Measurements from ENCODE around the gene BLVRB. TPM values are rescaled to one million over a fixed set of nuclear protein-coding genes. Genes with fewer than 3 reads are reported as not detected.

Gene BLVRB
- polyA plus RNA-seq, 1 donor (not counting 4 experiments of a cell fraction or from before 2014, with no cell fraction given), result 52.5 TPM

DNA sequence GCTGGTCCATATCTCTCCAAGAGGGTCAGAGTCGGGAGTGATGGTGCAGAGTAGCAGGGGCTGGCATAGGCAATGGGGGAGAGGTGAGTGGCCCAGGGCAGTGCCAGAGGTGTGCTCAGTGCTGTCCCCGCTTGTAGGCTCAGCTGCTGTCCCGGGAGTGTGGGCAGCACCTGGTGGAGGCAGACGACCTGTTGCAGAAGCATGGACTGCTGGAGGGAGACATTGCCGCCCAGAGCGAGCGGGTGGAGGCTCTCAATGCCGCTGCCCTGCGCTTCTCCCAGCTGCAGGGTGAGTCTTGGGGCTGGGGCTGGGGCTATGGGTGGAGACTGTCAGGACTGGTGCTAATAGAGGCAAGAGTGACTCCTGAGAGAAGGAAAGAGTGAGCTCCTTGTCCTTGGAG, 40.6 kb upstream of the BLVRB start:
- H3K4me3 ChIP-seq (ENCODE audit: control insufficient read depth in 2 of 3, extremely low read depth in 1 of 3, insufficient read depth in 2 of 3, low read depth in 1 of 3, low read length in 3 of 3), result no peak overlapping the region
- H3K4me2 ChIP-seq (ENCODE audit: control insufficient read depth, extremely low read depth, insufficient read depth, low read depth, low read length), result no peak overlapping the region
- H3K9ac ChIP-seq (ENCODE audit: control insufficient read depth, extremely low read depth, insufficient read depth, low read length), result no peak overlapping the region
- no peaks in the 10 kb centered on the region for H3K9me3 ChIP-seq (ENCODE audit: control insufficient read depth, low read depth, low read length)
- H3K4me1 ChIP-seq (ENCODE audit: control insufficient read depth, extremely low read depth, insufficient read depth, low read length), result no peaks in the 10 kb centered on the region
- no peaks in the 10 kb centered on the region for H3K9me1 ChIP-seq (ENCODE audit: control insufficient read depth, extremely low read depth, insufficient read depth, low read length)
- no peaks in the 10 kb centered on the region for H4K20me1 ChIP-seq (ENCODE audit: control insufficient read depth, extremely low read depth, insufficient read depth, low read length)
- no peaks in the 10 kb centered on the region for H3K36me3 ChIP-seq (ENCODE audit: control insufficient read depth in 2 of 2, extremely low read depth in 1 of 2, insufficient read depth in 2 of 2, low read length in 2 of 2)
- dilution Hi-C loops (cut with MboI; ENCODE audit: extremely low pct_ligation_motif_present, low sequenced_read_pairs), result no loop called here
- FAIRE-seq (no peak), DNase-seq (ENCODE audit: low read depth, low spot score) (no peak)
- H3K79me2 ChIP-seq (ENCODE audit: control insufficient read depth, insufficient read depth, low read length), result no peaks in the 10 kb centered on the region
- H3K27ac ChIP-seq (ENCODE audit: control insufficient read depth, insufficient read depth, low read length), result no peak overlapping the region
- H3K27me3 ChIP-seq (ENCODE audit: control insufficient read depth, extremely low read depth, insufficient read depth, low read length), result peaks cover 6% of the 10 kb centered on the region
- TF ChIP-seq CTCF (optimal IDR thresholded peaks at IDR 0.05 in 1 of 3, IDR thresholded peaks at IDR 0.05 in 1 of 3, conservative IDR thresholded peaks at IDR 0.05 in 1 of 3; ENCODE audit: extremely low read depth in 1 of 3, insufficient read depth in 2 of 3, low read length in 3 of 3) (no peak), EZH2 (IDR thresholded peaks at IDR 0.05; ENCODE audit: low read length) (no peak)
- no peak overlapping the region for H2AFZ ChIP-seq (ENCODE audit: control insufficient read depth, low read length)

DNA sequence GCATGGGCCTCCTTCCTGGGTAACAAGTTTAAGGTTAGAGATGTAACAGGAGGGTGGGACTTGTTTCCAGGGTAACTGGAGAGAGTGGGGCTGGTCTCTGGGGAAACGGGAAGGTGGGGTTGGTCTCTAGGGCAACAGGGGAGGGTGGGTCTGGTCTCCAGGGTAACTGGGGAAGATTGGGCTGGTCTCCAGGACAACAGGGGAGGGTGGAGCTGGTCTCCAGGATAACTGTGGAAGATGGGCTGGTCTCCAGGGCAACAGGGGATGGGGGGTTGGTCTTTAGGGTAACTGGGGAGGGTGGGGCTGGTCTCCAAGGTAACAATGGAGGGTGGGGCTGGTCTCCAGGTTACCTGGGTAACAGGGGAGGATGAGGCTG, 37.8 kb upstream of the BLVRB start:
- no peak overlapping the region for H3K9ac ChIP-seq (ENCODE audit: control insufficient read depth, extremely low read depth, insufficient read depth, low read length)
- no peak overlapping the region for H3K27ac ChIP-seq (ENCODE audit: control insufficient read depth, insufficient read depth, low read length)
- no peaks in the 10 kb centered on the region for H3K9me3 ChIP-seq (ENCODE audit: control insufficient read depth, low read depth, low read length)
- H3K27me3 ChIP-seq (ENCODE audit: control insufficient read depth, extremely low read depth, insufficient read depth, low read length), result no peaks in the 10 kb centered on the region
- no peaks in the 10 kb centered on the region for H3K36me3 ChIP-seq (ENCODE audit: control insufficient read depth in 2 of 2, extremely low read depth in 1 of 2, insufficient read depth in 2 of 2, low read length in 2 of 2)
- no peaks in the 10 kb centered on the region for H3K9me1 ChIP-seq (ENCODE audit: control insufficient read depth, extremely low read depth, insufficient read depth, low read length)
- H2AFZ ChIP-seq (ENCODE audit: control insufficient read depth, low read length), result no peak overlapping the region
- H4K20me1 ChIP-seq (ENCODE audit: control insufficient read depth, extremely low read depth, insufficient read depth, low read length), result no peaks in the 10 kb centered on the region
- no peaks in the 10 kb centered on the region for H3K4me1 ChIP-seq (ENCODE audit: control insufficient read depth, extremely low read depth, insufficient read depth, low read length)
- TF ChIP-seq CTCF (optimal IDR thresholded peaks at IDR 0.05 in 1 of 3, IDR thresholded peaks at IDR 0.05 in 1 of 3, conservative IDR thresholded peaks at IDR 0.05 in 1 of 3; ENCODE audit: extremely low read depth in 1 of 3, insufficient read depth in 2 of 3, low read length in 3 of 3), result no peak
- TF ChIP-seq EZH2 (IDR thresholded peaks at IDR 0.05; ENCODE audit: low read length), result no peak
- no peaks in the 10 kb centered on the region for H3K79me2 ChIP-seq (ENCODE audit: control insufficient read depth, insufficient read depth, low read length)
- FAIRE-seq (no peak), DNase-seq (ENCODE audit: low read depth, low spot score) (no peak)
- dilution Hi-C loops (cut with MboI; ENCODE audit: extremely low pct_ligation_motif_present, low sequenced_read_pairs), result no loop called here
- H3K4me2 ChIP-seq (ENCODE audit: control insufficient read depth, extremely low read depth, insufficient read depth, low read depth, low read length), result no peak overlapping the region
- no peak overlapping the region for H3K4me3 ChIP-seq (ENCODE audit: control insufficient read depth in 2 of 3, extremely low read depth in 1 of 3, insufficient read depth in 2 of 3, low read depth in 1 of 3, low read length in 3 of 3)
